HAP-1 (cell line): Measurements from ENCODE around the gene RAPGEF1.

ENCODE experiments used
- DNase-seq, 2 experiments: peaks; one replicate each; pipeline ENCODE4 v3.0.0-alpha.2; 2016 to 2020; ENCODE audit warnings: low spot score in 2 of 2
- H3K27me3 ChIP-seq: fragments of 250-450 bp; sonication (Bioruptor Pico); 2 replicates; pipeline ENCODE4 v1.5.1; 2020; ENCODE audit warnings: low read depth, mild to moderate bottlenecking, moderate library complexity
- H3K36me3 ChIP-seq: fragments of 250-450 bp; sonication (Bioruptor Pico); replicated peaks from 2 replicates; pipeline ENCODE4 v1.5.1; 2020; ENCODE audit warnings: mild to moderate bottlenecking
- H3K4me1 ChIP-seq: fragments of 250-450 bp; sonication (Bioruptor Pico); 2 replicates; pipeline ENCODE4 v1.5.1; 2020; ENCODE audit warnings: mild to moderate bottlenecking
- H3K4me3 ChIP-seq: fragments of 250-450 bp; sonication (Bioruptor Pico); 2 replicates; pipeline ENCODE4 v1.5.1; 2020; ENCODE audit warnings: mild to moderate bottlenecking, moderate library complexity
- H3K9me3 ChIP-seq: fragments of 250-450 bp; sonication (Bioruptor Pico); 2 replicates; pipeline ENCODE4 v1.5.1; 2020; ENCODE audit warnings: mild to moderate bottlenecking, moderate library complexity
- in situ Hi-C: fragments of 300-500 bp; cut with MboI; formaldehyde crosslinking; loops from 3 replicates; pipeline ENCODE4 v1.14.3; 2020; ENCODE audit warnings: low sequenced_read_pairs, inconsistent platforms, mixed read lengths

The RAPGEF1 gene

GRCh38 chr9:131731644-131732043, 8.2 kb downstream of the RAPGEF1 start:
- Histone ChIP-seq H3K4me1 (no peaks in the 10 kb centered on the region; the same call in 1 of the 2 replicates), H3K4me3 (no peak overlapping the region), H3K9me3 (no peaks in the 10 kb centered on the region; the same call in 1 of the 2 replicates), H3K27me3 (no peaks in the 10 kb centered on the region), H3K36me3 (peaks cover 3% of the 10 kb centered on the region)
- no peak for DNase-seq
- in situ Hi-C loops: no loop called here

DNA sequence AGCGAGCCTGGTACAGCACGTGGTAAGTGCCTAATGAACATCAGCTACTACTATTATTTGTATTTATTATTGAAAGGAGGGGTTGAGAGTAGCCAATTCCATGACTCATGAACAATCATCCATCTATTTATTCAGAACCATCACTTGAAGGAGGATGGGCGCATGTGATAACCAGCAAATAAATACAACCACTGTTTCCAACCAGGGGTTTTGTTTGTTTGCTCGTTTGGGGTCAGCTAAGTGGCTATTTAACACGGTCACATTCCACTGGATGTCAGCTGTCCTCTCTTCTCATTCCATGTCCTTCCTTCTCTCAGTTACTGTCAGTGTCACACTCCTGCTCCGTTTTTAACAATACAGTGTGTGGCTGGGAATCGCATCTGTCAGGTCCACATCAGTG, 8.6 kb downstream of the RAPGEF1 start:
- in situ Hi-C loops: no loop called here
- peaks cover 3% of the 10 kb centered on the region for H3K36me3 ChIP-seq
- no peaks in the 10 kb centered on the region; the same call in 1 of the 2 replicates for H3K4me1 ChIP-seq
- H3K9me3 ChIP-seq: no peaks in the 10 kb centered on the region; the same call in 1 of the 2 replicates
- H3K27me3 ChIP-seq: no peaks in the 10 kb centered on the region
- DNase-seq: no peak
- H3K4me3 ChIP-seq: no peak overlapping the region

DNA sequence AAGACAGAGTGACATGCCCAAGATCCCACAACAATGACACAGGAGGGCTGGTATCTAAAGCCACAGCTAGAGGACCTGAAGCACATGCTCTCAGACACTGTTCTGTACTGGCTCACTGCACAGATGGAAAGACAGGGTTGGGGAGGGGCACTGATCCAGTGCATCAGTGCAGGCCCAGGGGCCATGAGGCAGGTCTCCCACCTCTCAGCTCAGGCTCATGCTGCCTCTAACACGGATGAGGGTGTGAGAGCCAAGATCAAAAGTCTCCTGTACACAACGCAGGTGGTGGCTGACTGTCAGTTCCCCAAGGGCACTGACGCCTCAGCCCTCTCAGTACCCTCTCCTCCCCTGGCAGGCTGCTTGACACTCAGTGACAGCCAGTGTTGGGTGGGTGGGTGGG, 10.9 kb downstream of the RAPGEF1 start:
- in situ Hi-C loops: no loop called here
- DNase-seq: no peak
- no peaks in the 10 kb centered on the region; the same call in 1 of the 2 replicates for H3K9me3 ChIP-seq
- no peaks in the 10 kb centered on the region for H3K27me3 ChIP-seq
- peaks cover 3% of the 10 kb centered on the region for H3K36me3 ChIP-seq
- H3K4me1 ChIP-seq: no peaks in the 10 kb centered on the region; the same call in 1 of the 2 replicates
- no peak overlapping the region for H3K4me3 ChIP-seq

DNA sequence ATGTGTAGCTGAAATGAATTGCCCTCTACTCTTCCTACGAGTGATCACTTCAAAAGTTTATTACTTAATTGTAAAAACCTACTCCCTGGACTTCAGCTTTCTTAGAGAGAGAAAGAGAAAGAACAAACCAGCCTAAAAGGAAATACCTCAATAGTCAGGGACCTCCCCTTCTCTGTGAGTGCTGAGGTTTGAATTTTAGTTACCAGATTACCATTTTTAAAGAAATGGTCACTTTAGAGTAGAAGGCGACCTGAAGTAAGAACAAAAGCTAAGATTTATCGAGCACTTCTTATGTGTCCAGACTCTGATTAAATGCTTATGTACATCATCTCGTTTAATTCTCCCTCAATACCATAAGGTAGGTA, 11.3 kb downstream of the RAPGEF1 start:
- Histone ChIP-seq H3K9me3 (no peaks in the 10 kb centered on the region; the same call in 1 of the 2 replicates), H3K27me3 (no peaks in the 10 kb centered on the region), H3K4me1 (no peaks in the 10 kb centered on the region; the same call in 1 of the 2 replicates), H3K36me3 (peaks cover 3% of the 10 kb centered on the region), H3K4me3 (no peak overlapping the region)
- in situ Hi-C loops: no loop called here
- DNase-seq: no peak

GRCh38 chr9:131727795-131728545, 11.9 kb downstream of the RAPGEF1 start:
- H3K4me1 ChIP-seq: no peaks in the 10 kb centered on the region; the same call in 1 of the 2 replicates
- no peaks in the 10 kb centered on the region; the same call in 1 of the 2 replicates for H3K9me3 ChIP-seq
- no peak for DNase-seq
- in situ Hi-C loops: no loop called here
- no peaks in the 10 kb centered on the region for H3K27me3 ChIP-seq
- peaks cover 3% of the 10 kb centered on the region for H3K36me3 ChIP-seq
- no peak overlapping the region for H3K4me3 ChIP-seq

GRCh38 chr9:131727184-131727759, 12.6 kb downstream of the RAPGEF1 start:
- in situ Hi-C loops: no loop called here
- H3K36me3 ChIP-seq: peaks cover 3% of the 10 kb centered on the region
- DNase-seq: no peak
- no peaks in the 10 kb centered on the region for H3K27me3 ChIP-seq
- no peak overlapping the region for H3K4me3 ChIP-seq
- H3K4me1 ChIP-seq: no peaks in the 10 kb centered on the region; the same call in 1 of the 2 replicates
- no peaks in the 10 kb centered on the region; the same call in 1 of the 2 replicates for H3K9me3 ChIP-seq

GRCh38 chr9:131724683-131725082, 15.2 kb downstream of the RAPGEF1 start:
- H3K4me1 ChIP-seq: no peaks in the 10 kb centered on the region; the same call in 1 of the 2 replicates
- H3K27me3 ChIP-seq: no peaks in the 10 kb centered on the region
- no peaks in the 10 kb centered on the region; the same call in 1 of the 2 replicates for H3K36me3 ChIP-seq
- no peaks in the 10 kb centered on the region; the same call in 1 of the 2 replicates for H3K9me3 ChIP-seq
- in situ Hi-C loops: no loop called here
- no peak for DNase-seq
- no peak overlapping the region for H3K4me3 ChIP-seq

DNA sequence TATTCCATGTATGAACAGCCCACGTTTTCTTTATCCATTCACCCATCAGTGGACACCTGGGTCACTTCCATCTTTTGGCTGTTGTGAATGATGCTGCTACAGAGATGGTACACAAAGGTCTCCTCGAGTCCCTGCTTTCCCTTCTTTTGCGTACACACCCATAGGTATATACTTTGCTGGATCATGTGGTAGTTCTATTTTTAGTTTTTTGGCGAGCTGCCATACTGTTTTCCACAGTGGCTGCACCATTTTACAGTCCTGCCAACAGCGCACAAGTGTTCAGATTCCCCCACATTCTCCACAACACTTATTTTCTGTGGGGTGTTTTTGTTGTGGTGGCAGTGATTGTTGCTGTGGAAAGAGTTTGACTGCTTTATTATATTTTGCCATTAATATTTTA, 16.2 kb downstream of the RAPGEF1 start:
- Histone ChIP-seq H3K36me3 (no peaks in the 10 kb centered on the region; the same call in 1 of the 2 replicates), H3K4me3 (no peak overlapping the region), H3K4me1 (no peaks in the 10 kb centered on the region; the same call in 1 of the 2 replicates), H3K9me3 (no peaks in the 10 kb centered on the region; the same call in 1 of the 2 replicates), H3K27me3 (no peaks in the 10 kb centered on the region)
- no peak for DNase-seq
- in situ Hi-C loops: no loop called here

DNA sequence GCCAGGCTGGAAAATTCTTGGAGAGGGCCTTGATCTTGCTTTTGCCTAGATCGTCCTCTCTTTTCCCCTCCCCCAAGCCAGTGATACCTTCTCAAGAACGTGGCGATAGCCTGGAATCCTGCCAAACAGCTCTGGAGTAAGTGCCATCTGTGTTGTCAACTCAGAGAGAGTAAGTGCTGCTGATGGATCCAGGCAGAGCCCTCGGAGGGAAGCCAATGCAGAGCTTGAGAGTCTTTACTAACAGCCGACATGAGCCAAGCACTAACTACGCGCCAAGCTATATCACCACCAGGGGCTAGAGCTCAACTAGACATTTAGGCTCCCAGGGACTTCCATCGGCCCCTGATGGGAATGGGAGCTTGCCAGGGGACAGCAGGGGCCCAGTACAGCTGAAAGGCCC, 17.6 kb downstream of the RAPGEF1 start:
- H3K4me1 ChIP-seq: no peaks in the 10 kb centered on the region

DNA sequence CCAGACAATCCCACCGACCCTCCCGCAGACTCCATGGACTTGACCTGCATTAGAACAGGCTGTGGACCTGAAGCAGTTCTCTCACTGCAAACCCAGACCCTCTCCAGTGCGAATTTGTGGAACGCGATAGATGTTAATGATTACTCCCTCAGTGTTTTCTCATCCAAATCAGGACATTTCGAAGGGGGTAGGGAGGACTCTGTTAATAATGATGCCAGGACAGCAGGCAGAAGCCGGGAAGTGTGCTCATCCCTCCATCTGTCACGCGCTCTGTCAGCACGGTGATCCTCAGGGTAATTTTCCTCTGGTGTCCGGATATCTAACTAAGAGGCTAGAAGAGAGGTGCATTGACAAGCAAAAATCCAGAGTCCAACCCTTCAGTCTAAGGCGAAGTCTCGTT, 18.8 kb downstream of the RAPGEF1 start:
- DNase-seq: no peak
- H3K4me3 ChIP-seq: no peak overlapping the region
- no peaks in the 10 kb centered on the region; the same call in 1 of the 2 replicates for H3K36me3 ChIP-seq
- no peaks in the 10 kb centered on the region for H3K4me1 ChIP-seq
- in situ Hi-C loops: no loop called here
- no peaks in the 10 kb centered on the region for H3K9me3 ChIP-seq
- no peaks in the 10 kb centered on the region for H3K27me3 ChIP-seq

More for the DNA sequence above, 17.6 kb downstream of the RAPGEF1 start:
- H3K27me3 ChIP-seq: no peaks in the 10 kb centered on the region
- DNase-seq: no peak
- H3K36me3 ChIP-seq: no peaks in the 10 kb centered on the region; the same call in 1 of the 2 replicates
- H3K4me3 ChIP-seq: no peak overlapping the region
- in situ Hi-C loops: no loop called here
- no peaks in the 10 kb centered on the region; the same call in 1 of the 2 replicates for H3K9me3 ChIP-seq

DNA sequence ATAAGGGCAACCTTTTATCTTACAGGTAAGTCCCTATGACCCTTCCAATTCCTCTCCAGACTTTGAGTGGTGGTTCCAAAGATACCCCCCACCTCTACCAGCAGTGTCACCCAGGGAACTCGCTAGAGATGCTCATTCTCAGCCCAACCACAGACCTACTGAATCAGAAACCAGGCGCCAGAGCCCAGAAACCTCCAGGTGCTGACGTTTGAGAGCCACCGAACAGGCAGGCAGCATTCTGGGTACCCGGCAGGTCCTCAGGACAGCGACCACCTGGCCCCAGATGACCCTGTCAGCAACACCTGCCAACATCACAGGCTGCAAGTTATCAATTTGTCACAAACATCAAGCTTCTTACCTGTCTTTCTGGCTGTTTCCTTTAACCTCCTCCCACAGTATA, 19.5 kb downstream of the RAPGEF1 start:
- Histone ChIP-seq H3K4me3 (no peak overlapping the region), H3K4me1 (no peaks in the 10 kb centered on the region), H3K9me3 (no peaks in the 10 kb centered on the region), H3K36me3 (no peaks in the 10 kb centered on the region; the same call in 1 of the 2 replicates), H3K27me3 (no peaks in the 10 kb centered on the region)
- in situ Hi-C loops: no loop called here
- no peak for DNase-seq

DNA sequence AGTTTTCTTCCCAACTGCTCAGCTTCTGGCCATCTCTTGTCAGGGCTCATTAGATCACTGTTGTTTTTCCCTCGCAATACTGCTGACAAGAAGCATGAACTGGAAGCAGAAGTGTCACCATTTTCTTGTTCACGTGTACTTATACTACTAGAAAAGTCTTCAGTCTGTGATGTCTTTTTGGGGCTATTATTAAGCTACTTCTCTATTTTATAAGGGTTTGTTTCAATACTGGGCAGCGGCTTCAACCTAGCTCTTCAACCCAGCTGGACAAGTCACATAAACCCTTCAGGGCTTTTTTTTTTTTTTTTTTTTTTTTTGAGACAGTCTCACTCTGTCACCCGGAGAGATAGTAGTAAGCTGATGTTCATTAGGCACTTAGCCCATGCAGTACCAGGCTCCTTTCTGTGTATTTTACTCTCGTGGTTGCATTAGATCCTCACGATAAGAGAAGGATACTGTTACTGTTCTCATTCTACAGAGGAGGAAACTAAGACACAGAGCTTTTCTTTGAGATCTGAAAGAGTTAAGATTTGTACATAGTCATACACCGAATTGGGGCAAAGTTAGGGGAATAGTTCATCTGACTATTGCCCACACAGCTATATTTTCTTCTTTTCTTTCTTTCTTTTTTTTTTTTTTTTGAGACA, 20.5 kb downstream of the RAPGEF1 start:
- in situ Hi-C loops: no loop called here
- H3K27me3 ChIP-seq: no peaks in the 10 kb centered on the region
- DNase-seq: no peak
- no peaks in the 10 kb centered on the region; the same call in 1 of the 2 replicates for H3K36me3 ChIP-seq
- no peaks in the 10 kb centered on the region for H3K9me3 ChIP-seq
- H3K4me1 ChIP-seq: no peaks in the 10 kb centered on the region
- H3K4me3 ChIP-seq: no peak overlapping the region

DNA sequence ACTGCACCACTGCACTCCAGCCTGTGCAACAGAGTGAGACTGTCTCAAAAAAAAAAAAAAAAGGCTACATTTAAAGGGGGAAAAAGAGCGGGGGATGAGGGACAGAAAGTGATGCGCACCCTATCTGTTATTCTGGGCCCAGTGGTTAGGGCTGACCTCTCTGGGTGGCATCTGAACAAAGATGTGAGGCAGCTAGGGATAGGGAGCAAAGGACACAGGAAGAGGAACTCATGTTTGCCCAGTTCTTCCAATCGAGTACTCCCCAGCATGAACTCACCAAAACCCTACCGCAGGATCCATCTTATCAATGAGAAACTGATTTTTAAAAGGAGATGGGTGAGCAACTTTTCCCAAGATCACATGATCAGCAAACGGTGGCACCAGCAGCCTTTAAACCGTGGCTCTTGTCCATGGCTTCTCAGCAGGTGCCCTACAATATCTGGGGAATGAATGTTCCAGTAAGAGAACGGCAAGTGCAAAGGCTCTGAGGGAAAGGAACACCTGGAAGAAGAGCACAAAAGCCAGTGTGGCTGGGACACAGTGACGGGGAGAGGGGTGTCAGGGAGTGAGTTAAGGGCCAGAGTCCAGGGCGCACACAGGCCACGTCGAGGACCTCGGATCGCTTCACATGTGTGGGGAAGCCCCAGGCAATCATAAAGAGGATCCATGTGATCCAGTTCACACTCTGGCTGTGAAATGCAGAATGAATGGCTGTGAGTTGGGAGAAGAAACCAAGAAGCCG, 22.0 kb downstream of the RAPGEF1 start:
- Histone ChIP-seq H3K27me3 (no peaks in the 10 kb centered on the region), H3K36me3 (no peaks in the 10 kb centered on the region; the same call in 1 of the 2 replicates), H3K4me1 (no peaks in the 10 kb centered on the region), H3K9me3 (no peaks in the 10 kb centered on the region), H3K4me3 (no peak overlapping the region)
- in situ Hi-C loops: no loop called here
- no peak for DNase-seq
